Measurements from ENCODE around the gene RBM17.

- TF ChIP-seq RFX1 (IDR thresholded peaks at IDR 0.05), result no peak
- TF ChIP-seq ZFP91 (CRISPR knock-in tag; IDR thresholded peaks at IDR 0.05; ENCODE audit: borderline replicate concordance), result no peak
- TF ChIP-seq, protein P1, sequence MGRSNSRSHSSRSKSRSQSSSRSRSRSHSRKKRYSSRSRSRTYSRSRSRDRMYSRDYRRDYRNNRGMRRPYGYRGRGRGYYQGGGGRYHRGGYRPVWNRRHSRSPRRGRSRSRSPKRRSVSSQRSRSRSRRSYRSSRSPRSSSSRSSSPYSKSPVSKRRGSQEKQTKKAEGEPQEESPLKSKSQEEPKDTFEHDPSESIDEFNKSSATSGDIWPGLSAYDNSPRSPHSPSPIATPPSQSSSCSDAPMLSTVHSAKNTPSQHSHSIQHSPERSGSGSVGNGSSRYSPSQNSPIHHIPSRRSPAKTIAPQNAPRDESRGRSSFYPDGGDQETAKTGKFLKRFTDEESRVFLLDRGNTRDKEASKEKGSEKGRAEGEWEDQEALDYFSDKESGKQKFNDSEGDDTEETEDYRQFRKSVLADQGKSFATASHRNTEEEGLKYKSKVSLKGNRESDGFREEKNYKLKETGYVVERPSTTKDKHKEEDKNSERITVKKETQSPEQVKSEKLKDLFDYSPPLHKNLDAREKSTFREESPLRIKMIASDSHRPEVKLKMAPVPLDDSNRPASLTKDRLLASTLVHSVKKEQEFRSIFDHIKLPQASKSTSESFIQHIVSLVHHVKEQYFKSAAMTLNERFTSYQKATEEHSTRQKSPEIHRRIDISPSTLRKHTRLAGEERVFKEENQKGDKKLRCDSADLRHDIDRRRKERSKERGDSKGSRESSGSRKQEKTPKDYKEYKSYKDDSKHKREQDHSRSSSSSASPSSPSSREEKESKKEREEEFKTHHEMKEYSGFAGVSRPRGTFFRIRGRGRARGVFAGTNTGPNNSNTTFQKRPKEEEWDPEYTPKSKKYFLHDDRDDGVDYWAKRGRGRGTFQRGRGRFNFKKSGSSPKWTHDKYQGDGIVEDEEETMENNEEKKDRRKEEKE (IDR thresholded peaks at IDR 0.05), result no peak
- TF ChIP-seq ZNF275 (CRISPR knock-in tag; IDR thresholded peaks at IDR 0.05; ENCODE audit: borderline replicate concordance), result no peak
- no peak for TF ChIP-seq MYC (CRISPR knock-in tag; IDR thresholded peaks at IDR 0.05; ENCODE audit: borderline replicate concordance)
- TF ChIP-seq CREM (IDR thresholded peaks at IDR 0.05), result no peak
- TF ChIP-seq CREM (CRISPR knock-in tag; IDR thresholded peaks at IDR 0.05), result no peak
- TF ChIP-seq, protein P2, sequence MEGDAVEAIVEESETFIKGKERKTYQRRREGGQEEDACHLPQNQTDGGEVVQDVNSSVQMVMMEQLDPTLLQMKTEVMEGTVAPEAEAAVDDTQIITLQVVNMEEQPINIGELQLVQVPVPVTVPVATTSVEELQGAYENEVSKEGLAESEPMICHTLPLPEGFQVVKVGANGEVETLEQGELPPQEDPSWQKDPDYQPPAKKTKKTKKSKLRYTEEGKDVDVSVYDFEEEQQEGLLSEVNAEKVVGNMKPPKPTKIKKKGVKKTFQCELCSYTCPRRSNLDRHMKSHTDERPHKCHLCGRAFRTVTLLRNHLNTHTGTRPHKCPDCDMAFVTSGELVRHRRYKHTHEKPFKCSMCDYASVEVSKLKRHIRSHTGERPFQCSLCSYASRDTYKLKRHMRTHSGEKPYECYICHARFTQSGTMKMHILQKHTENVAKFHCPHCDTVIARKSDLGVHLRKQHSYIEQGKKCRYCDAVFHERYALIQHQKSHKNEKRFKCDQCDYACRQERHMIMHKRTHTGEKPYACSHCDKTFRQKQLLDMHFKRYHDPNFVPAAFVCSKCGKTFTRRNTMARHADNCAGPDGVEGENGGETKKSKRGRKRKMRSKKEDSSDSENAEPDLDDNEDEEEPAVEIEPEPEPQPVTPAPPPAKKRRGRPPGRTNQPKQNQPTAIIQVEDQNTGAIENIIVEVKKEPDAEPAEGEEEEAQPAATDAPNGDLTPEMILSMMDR (CRISPR knock-in tag; IDR thresholded peaks at IDR 0.05), result no peak
- no peak for TF ChIP-seq TAF15 (IDR thresholded peaks at IDR 0.05; ENCODE audit: low read depth, low read length, poor library complexity, severe bottlenecking)
These were observed 35.8 kb downstream of the RBM17 start for GRCh38 chr10:6124666-6125065.

All from HepG2 (cell line).